ENCODE results near the gene CA7. TPM values are rescaled to one million over a fixed set of nuclear protein-coding genes. Genes with fewer than 3 reads are reported as not detected.

Gene CA7
- total and polyA plus RNA-seq, 2 donors (not counting 1 experiment from before 2014, with no cell fraction given): not detected

- no peak overlapping the region for H3K9ac ChIP-seq (ENCODE audit: insufficient read depth, low read length)
- TF ChIP-seq CTCF (conservative IDR thresholded peaks at IDR 0.05 in 1 of 2, IDR thresholded peaks at IDR 0.05 in 1 of 2; ENCODE audit: low read depth in 1 of 2, low read length in 2 of 2) (no peak), EZH2 (IDR thresholded peaks at IDR 0.05; ENCODE audit: low read length, missing control alignments) (peak; percentile 85)
- H2AFZ ChIP-seq (ENCODE audit: low read length): no peak overlapping the region
- H3K4me2 ChIP-seq (ENCODE audit: extremely low read depth, insufficient read depth, low read length): no peak overlapping the region
- no peaks in the 10 kb centered on the region for H4K20me1 ChIP-seq (ENCODE audit: control insufficient read depth, extremely low read depth, insufficient read depth, low read length)
- no peak overlapping the region for H3K4me3 ChIP-seq (replicated peaks in 1 of 4; ENCODE audit: control extremely low read depth in 1 of 4, insufficient read depth in 1 of 4, low read depth in 3 of 4, low read length in 4 of 4)
- peaks cover 51% of the 10 kb centered on the region for H3K27me3 ChIP-seq (ENCODE audit: control insufficient read depth, insufficient read depth, low read length)
- no peaks in the 10 kb centered on the region for H3K9me3 ChIP-seq (ENCODE audit: control insufficient read depth, insufficient read depth, low read depth, low read length)
- no peak overlapping the region for H3K27ac ChIP-seq (ENCODE audit: insufficient read depth, low read length)
- DNase-seq (ENCODE audit: low read depth in 2 of 2): no peak
- H3K79me2 ChIP-seq (ENCODE audit: control insufficient read depth, insufficient read depth, low read length): no peaks in the 10 kb centered on the region
- no peaks in the 10 kb centered on the region for H3K36me3 ChIP-seq (ENCODE audit: control insufficient read depth, insufficient read depth, low read length)
- no peaks in the 10 kb centered on the region for H3K4me1 ChIP-seq (ENCODE audit: control insufficient read depth, extremely low read depth, insufficient read depth, low read length)
These were observed 239 bp upstream of the CA7 start for GRCh38 chr16:66844009-66844341.

- peak overlapping the region; percentile 58 for H3K4me2 ChIP-seq (ENCODE audit: extremely low read depth, insufficient read depth, low read length)
- H3K27me3 ChIP-seq (ENCODE audit: control insufficient read depth, insufficient read depth, low read length): peaks cover 51% of the 10 kb centered on the region
- no peak for DNase-seq (ENCODE audit: low read depth in 2 of 2)
These were observed 831 bp downstream of the CA7 start for GRCh38 chr16:66845080-66845410.

GRCh38 chr16:66845791-66846221, 1.6 kb downstream of the CA7 start:
- Histone ChIP-seq H3K9ac (ENCODE audit: insufficient read depth, low read length) (no peak overlapping the region), H3K4me1 (ENCODE audit: control insufficient read depth, extremely low read depth, insufficient read depth, low read length) (no peaks in the 10 kb centered on the region), H3K79me2 (ENCODE audit: control insufficient read depth, insufficient read depth, low read length) (no peaks in the 10 kb centered on the region), H3K4me3 (replicated peaks in 1 of 4; ENCODE audit: control extremely low read depth in 1 of 4, insufficient read depth in 1 of 4, low read depth in 3 of 4, low read length in 4 of 4) (no peak overlapping the region), H2AFZ (ENCODE audit: low read length) (no peak overlapping the region), H4K20me1 (ENCODE audit: control insufficient read depth, extremely low read depth, insufficient read depth, low read length) (no peaks in the 10 kb centered on the region), H3K36me3 (ENCODE audit: control insufficient read depth, insufficient read depth, low read length) (no peaks in the 10 kb centered on the region), H3K27ac (ENCODE audit: insufficient read depth, low read length) (no peak overlapping the region), H3K9me3 (ENCODE audit: control insufficient read depth, insufficient read depth, low read depth, low read length) (no peaks in the 10 kb centered on the region), H3K4me2 (ENCODE audit: extremely low read depth, insufficient read depth, low read length) (no peak overlapping the region), H3K27me3 (ENCODE audit: control insufficient read depth, insufficient read depth, low read length) (peaks cover 50% of the 10 kb centered on the region)
- TF ChIP-seq CTCF (conservative IDR thresholded peaks at IDR 0.05 in 1 of 2, IDR thresholded peaks at IDR 0.05 in 1 of 2; ENCODE audit: low read depth in 1 of 2, low read length in 2 of 2) (no peak), EZH2 (IDR thresholded peaks at IDR 0.05; ENCODE audit: low read length, missing control alignments) (no peak)
- no peak for DNase-seq (ENCODE audit: low read depth in 2 of 2)

More at GRCh38 chr16:66845080-66845410, 831 bp downstream of the CA7 start:
- H3K36me3 ChIP-seq (ENCODE audit: control insufficient read depth, insufficient read depth, low read length): no peaks in the 10 kb centered on the region
- H3K4me3 ChIP-seq (replicated peaks in 1 of 4; ENCODE audit: control extremely low read depth in 1 of 4, insufficient read depth in 1 of 4, low read depth in 3 of 4, low read length in 4 of 4): peak overlapping the region in 2 of 4 experiments; percentile 17 to 49
- H2AFZ ChIP-seq (ENCODE audit: low read length): no peak overlapping the region
- no peak overlapping the region for H3K9ac ChIP-seq (ENCODE audit: insufficient read depth, low read length)
- H3K79me2 ChIP-seq (ENCODE audit: control insufficient read depth, insufficient read depth, low read length): no peaks in the 10 kb centered on the region
- no peaks in the 10 kb centered on the region for H4K20me1 ChIP-seq (ENCODE audit: control insufficient read depth, extremely low read depth, insufficient read depth, low read length)
- no peak overlapping the region for H3K27ac ChIP-seq (ENCODE audit: insufficient read depth, low read length)
- TF ChIP-seq EZH2 (IDR thresholded peaks at IDR 0.05; ENCODE audit: low read length, missing control alignments) (no peak), CTCF (conservative IDR thresholded peaks at IDR 0.05 in 1 of 2, IDR thresholded peaks at IDR 0.05 in 1 of 2; ENCODE audit: low read depth in 1 of 2, low read length in 2 of 2) (no peak)
- no peaks in the 10 kb centered on the region for H3K9me3 ChIP-seq (ENCODE audit: control insufficient read depth, insufficient read depth, low read depth, low read length)
- H3K4me1 ChIP-seq (ENCODE audit: control insufficient read depth, extremely low read depth, insufficient read depth, low read length): no peaks in the 10 kb centered on the region

Data from fibroblast of lung (primary cell).